ENCODE data around the gene PALLD.
"Not testable (repeated sequence)": the region's sequence is repeated elsewhere in the genome, so short reads cannot be mapped to it uniquely, and the experiment has no call there.

The PALLD gene

DNA sequence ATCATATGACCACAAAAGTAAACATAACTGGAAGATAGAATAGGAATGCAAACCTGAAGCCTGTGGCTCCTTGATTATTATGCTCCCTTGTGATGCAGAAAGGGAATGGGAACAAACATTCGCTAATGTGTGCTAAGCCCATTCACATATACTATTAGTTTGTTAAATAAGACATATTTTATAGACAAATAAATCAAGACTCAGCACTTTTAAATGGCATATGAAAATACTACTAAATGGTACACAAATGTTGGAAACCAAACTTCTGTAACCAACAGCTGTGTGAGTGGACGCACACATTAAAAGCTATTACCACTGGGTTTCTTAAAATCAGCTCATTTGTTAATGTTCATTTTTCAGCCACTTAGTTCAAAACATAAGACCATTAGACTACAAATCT lies 417.2 kb downstream of the PALLD start:
- in situ Hi-C loops (cut with MboI; ENCODE audit: low pct_unique_long_range_greater_than_20kb, low sequenced_read_pairs), result loop anchor here (25.0 kb wide), 1 partner anchor 727 kb away; no protein-coding TSS in a partner anchor
- DNase-seq, result no peak

DNA sequence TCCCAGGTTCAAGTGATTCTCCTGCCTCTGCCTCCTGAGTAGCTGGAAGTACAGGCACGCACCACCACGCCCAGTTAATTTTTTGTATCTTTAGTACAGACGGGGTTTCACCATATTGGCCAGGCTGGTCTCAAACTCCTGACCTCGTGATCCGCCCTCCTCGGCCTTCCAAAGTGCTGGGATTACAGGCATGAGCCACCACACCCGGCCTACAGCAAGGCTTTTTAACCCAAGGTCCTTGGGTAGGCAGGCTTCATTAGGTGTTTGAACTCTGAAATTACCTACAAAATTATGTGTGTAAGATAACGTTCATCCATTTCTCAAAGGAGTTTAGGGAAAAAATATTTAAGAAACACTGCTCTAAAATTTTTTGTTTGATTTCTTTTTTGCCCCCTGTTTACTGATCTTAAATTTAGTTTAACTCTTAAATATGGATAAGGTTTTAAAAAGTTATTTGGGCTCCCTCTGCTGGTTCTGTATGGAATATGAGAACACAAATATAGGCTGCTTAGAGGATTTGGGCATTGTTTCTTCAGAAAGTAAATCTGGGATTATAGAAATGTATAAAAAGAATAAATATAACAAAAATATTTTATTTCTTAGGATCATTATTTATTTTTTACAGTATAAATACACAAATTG lies 420.4 kb downstream of the PALLD start:
- DNase-seq, result peak; percentile 63
- in situ Hi-C loops (cut with MboI; ENCODE audit: low pct_unique_long_range_greater_than_20kb, low sequenced_read_pairs), result loop anchor here (25.0 kb wide), 1 partner anchor 730 kb away; no protein-coding TSS in a partner anchor

- no peak for DNase-seq
- in situ Hi-C loops (cut with MboI; ENCODE audit: low pct_unique_long_range_greater_than_20kb, low sequenced_read_pairs), result loop anchor here (25.0 kb wide), 1 partner anchor 733 kb away; no protein-coding TSS in a partner anchor
Measured at GRCh38 chr4:168919706-168920324, 423.0 kb downstream of the PALLD start.

- DNase-seq, result no peak
- in situ Hi-C loops (cut with MboI; ENCODE audit: low pct_unique_long_range_greater_than_20kb, low sequenced_read_pairs), result loop anchor here (25.0 kb wide), 1 partner anchor 733 kb away; no protein-coding TSS in a partner anchor
Measured at GRCh38 chr4:168920441-168921065, 423.7 kb downstream of the PALLD start.

DNA sequence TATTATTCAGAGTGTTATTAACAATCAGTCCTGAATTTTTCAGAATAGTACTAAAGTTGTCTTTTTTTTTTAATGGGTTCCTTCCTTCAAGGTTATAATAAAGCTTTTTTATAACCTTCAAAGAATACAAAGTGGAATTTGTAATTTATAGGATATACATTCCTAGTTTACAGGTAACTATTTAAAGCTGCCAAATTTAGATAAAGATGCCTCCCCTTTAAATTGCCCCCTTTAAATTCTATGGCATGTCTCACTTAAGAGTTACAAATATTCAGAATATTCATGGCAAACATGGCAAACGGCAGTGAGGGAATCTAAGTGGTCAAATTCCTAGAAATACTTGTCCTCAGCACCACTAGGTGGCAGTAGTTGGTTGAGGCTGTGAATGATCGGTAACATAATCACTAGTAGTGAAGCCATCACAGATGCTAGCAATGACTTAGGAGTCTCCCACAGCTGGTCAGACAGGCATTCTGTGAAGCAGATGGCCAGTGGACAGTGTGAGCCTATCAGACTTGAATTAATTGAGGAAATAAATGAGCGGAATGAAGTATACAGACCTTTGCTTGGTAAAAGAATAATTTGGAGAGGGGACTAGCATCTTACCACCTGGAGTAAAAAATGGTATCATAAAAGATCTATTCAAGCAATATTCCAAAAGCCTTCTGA lies 426.8 kb downstream of the PALLD start:
- peak; percentile 59 for DNase-seq
- in situ Hi-C loops (cut with MboI; ENCODE audit: low pct_unique_long_range_greater_than_20kb, low sequenced_read_pairs), result loop anchor here (25.0 kb wide), 1 partner anchor 736 kb away; no protein-coding TSS in a partner anchor

DNA sequence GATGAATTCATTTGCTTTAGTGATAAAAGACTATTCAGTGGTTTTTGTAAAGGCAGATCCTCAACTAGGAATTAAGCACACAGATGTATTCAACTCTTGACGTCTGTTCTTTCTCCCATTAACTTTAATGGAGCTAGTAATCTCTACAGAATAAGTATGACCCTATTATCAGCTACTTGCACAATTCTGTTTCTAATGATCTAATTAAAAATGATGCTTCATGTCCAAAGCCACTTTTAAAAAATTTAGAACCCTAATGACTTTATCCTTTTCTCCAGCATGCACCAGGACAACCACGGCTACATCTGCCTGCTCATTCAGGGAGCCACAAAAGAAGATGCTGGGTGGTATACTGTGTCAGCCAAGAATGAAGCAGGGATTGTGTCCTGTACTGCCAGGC lies 427.8 kb downstream of the PALLD start:
- DNase-seq, result no peak
- in situ Hi-C loops (cut with MboI; ENCODE audit: low pct_unique_long_range_greater_than_20kb, low sequenced_read_pairs), result loop anchor here (25.0 kb wide), 1 partner anchor 737 kb away; no protein-coding TSS in a partner anchor

GRCh38 chr4:168925789-168926490 lies 429.1 kb downstream of the PALLD start:
- DNase-seq, result no peak
- in situ Hi-C loops (cut with MboI; ENCODE audit: low pct_unique_long_range_greater_than_20kb, low sequenced_read_pairs), result no loop called here

- in situ Hi-C loops (cut with MboI; ENCODE audit: low pct_unique_long_range_greater_than_20kb, low sequenced_read_pairs), result no loop called here
- DNase-seq, result no peak
Measured at GRCh38 chr4:168928346-168928745, 431.5 kb downstream of the PALLD start.

GRCh38 chr4:168928875-168929274 lies 432.0 kb downstream of the PALLD start:
- in situ Hi-C loops (cut with MboI; ENCODE audit: low pct_unique_long_range_greater_than_20kb, low sequenced_read_pairs), result no loop called here
- no peak for DNase-seq

GRCh38 chr4:168930413-168931196 lies 433.8 kb downstream of the PALLD start:
- DNase-seq, result no peak
- in situ Hi-C loops (cut with MboI; ENCODE audit: low pct_unique_long_range_greater_than_20kb, low sequenced_read_pairs), result no loop called here

DNA sequence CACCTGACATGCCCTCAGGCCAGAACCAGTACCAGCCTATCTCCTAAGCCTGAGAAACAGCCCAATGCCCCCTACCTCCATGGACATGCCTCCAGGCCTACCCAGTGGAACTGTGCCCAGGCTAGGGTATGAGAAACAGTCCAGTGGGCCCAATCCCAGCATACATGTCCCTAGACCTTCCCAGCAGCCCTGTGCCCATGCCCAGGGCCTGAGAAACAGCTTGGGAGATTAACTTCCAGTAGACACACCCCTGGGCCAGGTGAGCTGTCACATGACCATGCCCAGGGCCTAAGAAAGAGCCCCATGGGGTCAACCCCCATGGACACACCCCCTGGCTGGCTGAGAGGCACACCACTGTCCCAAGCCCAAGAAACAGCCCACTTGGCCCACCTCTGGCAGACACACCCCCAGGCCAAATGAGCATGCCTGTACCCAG lies 434.4 kb downstream of the PALLD start:
- in situ Hi-C loops (cut with MboI; ENCODE audit: low pct_unique_long_range_greater_than_20kb, low sequenced_read_pairs), result no loop called here
- DNase-seq, result no peak

- in situ Hi-C loops (cut with MboI; ENCODE audit: low pct_unique_long_range_greater_than_20kb, low sequenced_read_pairs), result no loop called here
- DNase-seq, result no peak
Measured at GRCh38 chr4:168932138-168932537, 435.3 kb downstream of the PALLD start.

DNA sequence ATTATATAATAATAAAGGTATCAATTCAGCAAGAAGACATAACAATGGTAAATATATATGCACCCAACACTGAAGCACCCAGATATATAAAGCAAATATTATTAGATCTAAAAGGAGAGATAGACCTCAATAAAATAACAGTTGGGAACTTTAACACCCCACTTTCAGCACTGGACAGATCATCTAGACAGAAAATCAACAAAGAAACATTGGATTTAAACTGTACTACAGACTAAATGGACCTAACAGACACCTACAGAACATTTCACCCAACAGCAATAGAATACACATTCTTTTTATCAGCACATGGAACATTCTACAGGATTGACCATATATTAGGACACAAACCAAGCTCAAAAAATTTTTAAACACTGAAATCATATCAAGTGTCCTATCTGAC lies 436.6 kb downstream of the PALLD start:
- in situ Hi-C loops (cut with MboI; ENCODE audit: low pct_unique_long_range_greater_than_20kb, low sequenced_read_pairs), result no loop called here

DNA sequence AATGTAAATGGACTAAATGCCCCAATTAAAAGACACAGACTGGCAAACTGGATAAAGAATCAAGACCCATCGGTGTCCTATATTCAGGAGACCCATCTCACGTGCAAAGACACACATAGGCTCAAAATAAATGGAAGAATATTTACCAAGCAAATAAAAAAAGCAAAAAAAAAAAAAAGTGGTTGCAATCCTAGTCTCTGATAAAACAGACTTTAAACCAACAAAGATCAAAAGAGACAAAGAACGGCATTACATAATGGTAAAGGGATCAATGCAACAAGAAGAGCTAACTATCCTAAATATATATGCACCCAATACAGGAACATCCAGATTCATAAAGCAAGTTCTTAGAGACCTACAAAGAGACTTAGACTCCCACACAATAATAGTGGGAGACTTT lies 440.6 kb downstream of the PALLD start:
- in situ Hi-C loops (cut with MboI; ENCODE audit: low pct_unique_long_range_greater_than_20kb, low sequenced_read_pairs); DNase-seq: not testable (repeated sequence)

More for the DNA sequence above, 436.6 kb downstream of the PALLD start:
- no peak for DNase-seq

GRCh38 chr4:168942985-168943384 lies 446.1 kb downstream of the PALLD start:
- in situ Hi-C loops (cut with MboI; ENCODE audit: low pct_unique_long_range_greater_than_20kb, low sequenced_read_pairs), result no loop called here
- peak; percentile 15 for DNase-seq

DNA sequence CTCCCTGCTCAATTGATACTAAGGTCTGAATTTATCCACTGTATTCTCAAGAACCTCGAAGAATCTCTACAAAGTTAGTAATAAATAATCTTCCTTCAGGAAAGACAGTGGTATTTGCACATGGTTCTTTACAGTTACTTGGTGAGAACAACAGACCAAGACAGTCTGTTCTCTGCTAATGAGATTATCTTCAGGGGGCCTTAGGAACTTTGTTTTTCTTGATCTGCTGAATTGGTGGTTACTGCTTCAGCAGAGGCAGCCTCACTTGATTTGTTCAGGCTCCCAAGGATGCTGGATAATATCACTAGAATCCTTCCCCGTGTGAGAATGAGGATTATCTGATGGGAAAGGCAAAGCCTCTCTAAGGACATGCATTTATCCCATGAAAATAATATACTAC lies 448.4 kb downstream of the PALLD start:
- in situ Hi-C loops (cut with MboI; ENCODE audit: low pct_unique_long_range_greater_than_20kb, low sequenced_read_pairs), result no loop called here
- no peak for DNase-seq

DNA sequence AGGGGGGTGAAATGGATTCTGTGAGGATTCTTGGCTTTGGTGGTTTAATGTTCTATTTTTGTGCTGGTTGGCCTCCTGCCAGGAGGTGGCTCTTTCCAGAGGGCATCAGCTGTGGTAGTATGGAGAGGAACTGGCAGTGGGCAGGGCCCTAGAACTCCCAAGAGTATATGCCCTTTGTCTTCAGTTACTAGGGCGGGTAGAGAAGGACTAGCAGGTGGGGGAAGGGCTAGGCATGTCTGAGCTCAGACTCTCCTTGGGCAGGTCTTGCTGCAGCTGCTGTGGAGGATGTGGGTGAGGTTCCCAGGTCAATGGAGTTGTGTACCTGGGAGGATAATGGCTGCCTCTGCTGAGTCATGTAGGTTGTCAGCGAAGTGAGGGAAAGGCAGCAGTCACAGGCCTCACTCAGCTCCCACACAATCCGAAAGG lies 456.0 kb downstream of the PALLD start:
- in situ Hi-C loops (cut with MboI; ENCODE audit: low pct_unique_long_range_greater_than_20kb, low sequenced_read_pairs); DNase-seq: not testable (repeated sequence)

GRCh38 chr4:168955674-168956073 lies 458.8 kb downstream of the PALLD start:
- DNase-seq, result no peak
- in situ Hi-C loops (cut with MboI; ENCODE audit: low pct_unique_long_range_greater_than_20kb, low sequenced_read_pairs), result no loop called here

All from KBM-7 (cell line).